Activated CD4-positive, alpha-beta T cell treated with anti-CD3 and anti-CD28 coated beads, Interleukin-10, Interleukin-2, amounts not matched to agents 100 ng/mL and 50 ng/mL, durations not matched to agents 16 hours and 8 hours (primary cell): Measurements from ENCODE around the gene ZNRF2.
"Not testable (repeated sequence)": the region's sequence is repeated elsewhere in the genome, so short reads cannot be mapped to it uniquely, and the experiment has no call there.

ENCODE experiments used
- DNase-seq: peaks from one replicate; pipeline ENCODE4 v3.0.0-alpha.2; 2020

ZNRF2 gene

DNA sequence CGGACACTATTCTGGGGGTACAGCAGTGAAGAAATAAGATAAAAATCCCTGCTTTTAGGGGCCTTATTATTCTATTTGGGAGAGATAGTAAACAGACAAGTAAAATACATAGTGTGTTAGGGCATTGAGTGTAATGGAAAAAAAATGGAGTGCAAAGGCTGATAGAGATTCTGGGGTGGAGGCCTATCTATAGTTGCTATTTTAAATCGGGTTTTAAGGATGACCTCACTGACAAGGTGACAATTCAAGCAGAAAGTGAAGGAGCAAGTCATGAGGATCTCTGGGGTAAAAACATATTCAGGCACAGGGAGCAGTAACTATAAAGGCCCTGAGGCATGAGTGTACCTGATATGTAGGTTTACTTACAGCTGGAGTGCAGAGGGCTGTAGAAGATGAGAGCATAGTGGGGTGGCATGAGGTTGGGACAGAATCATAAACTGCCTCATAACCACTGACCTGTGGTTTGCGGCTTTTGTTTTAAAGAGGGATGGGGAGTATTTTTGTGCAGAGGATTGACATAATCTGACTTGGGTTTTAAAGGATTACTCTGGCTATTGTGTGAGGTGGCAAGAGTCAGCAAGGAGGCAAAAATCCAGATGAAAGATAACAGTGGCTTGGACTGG lies 8.1 kb downstream of the ZNRF2 start:
- not testable (repeated sequence) for DNase-seq

DNA sequence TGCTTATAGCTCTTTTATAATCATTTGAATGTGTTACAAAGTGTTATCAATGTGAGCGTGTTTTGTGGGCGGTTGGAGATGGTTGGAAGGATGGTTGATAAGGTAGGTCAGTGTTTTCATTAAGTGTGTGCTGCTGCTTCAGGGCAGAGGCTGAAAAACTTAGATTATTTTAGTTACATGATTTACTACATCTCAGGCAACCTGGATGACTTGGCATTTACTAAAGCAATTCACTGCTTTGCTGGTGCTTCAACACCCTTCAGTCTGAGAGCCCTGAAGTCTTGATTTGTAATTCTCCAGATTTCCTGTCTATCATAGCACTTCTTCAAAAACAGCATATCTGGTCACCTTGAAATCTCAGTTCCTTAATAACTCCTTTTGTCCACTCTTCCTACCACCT lies 11.9 kb downstream of the ZNRF2 start:
- DNase-seq: not testable (repeated sequence)

DNA sequence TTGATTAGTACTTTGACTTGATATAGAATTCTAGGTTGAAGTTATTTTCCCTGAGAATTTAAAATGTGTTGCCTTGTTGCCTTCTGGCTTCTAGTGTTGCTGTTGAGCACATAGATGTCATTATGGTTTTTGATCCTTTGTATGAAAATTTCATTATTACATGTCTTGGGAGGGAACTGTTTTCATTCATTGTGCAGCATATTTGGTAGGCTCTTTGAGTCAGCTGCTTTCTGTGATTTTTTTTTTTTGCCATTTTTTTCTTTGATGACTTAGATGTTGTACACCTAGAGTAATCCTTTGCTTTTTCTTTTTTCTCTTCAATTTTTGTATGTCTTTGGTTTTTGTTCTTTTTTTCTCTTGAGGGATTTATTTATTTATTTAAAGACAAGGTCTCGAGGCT lies 13.1 kb downstream of the ZNRF2 start:
- DNase-seq: not testable (repeated sequence)

DNA sequence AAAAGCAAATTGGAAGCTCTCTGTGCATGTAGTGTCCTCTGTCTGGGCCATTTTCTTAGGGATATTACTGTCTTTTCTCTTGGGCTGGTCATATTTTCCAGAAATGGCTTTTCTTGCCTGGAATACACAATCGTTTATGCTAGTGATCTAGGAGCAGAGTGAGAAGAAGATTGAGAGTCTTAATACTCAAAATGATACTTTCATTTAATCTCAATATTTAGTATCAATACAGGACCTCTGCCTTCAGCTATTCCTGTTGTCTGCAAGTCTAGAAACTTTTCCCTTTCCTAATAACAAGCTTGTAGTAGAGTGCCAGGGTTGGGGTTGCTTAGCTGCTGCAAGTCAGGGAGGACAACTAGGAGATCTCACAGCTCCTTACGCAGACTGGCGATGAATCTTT lies 14.0 kb downstream of the ZNRF2 start:
- DNase-seq: not testable (repeated sequence)

DNA sequence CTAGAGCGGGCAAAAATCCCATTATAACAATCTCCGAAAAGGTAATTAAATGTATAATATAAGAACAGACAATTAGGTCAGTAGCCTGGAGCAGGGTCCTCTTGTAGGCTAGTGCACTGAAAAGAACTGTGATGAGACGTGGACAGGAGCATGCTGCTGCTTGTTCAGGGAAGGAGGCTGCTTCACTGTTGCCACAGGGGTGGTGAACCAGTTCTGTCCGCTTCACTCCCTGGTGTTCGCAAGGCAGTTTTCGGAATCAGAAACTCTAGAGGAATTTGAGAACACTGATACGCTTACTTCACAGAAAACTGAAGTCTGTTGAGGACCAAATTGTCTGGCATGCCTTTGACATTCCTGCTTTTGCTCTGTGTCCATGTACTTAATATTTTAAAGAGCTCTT lies 17.4 kb downstream of the ZNRF2 start:
- DNase-seq: no peak

DNA sequence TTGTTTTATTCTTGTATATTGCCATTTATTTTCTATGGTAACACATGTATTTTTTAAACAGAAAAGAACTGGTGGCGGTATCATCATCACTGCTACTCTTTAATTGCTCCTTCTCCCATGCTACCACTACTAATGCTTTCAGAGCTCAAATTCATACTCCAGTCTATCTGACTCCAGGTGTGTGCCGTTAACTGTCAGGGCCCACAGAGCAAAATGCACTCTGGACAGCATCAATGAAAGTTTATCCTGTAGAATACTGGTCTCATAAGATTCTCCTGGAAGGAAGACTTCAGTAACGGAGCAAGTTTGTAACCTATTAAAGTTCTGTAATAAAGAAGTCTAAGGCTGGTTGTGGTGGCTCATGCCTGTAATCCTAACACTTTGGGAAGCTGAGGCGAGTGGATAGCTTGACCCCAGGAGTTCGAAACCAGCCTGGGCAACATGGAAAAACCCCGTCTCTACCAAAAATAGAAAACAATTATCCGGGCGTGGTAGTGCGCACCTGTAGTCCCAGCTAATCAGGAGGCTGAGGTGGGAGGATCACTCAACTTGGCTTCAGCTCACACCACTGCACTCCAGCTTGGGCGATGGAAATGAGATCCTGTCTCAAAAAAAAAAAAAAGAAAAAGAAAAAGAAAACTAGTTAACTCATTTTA lies 18.4 kb downstream of the ZNRF2 start:
- DNase-seq: no peak

DNA sequence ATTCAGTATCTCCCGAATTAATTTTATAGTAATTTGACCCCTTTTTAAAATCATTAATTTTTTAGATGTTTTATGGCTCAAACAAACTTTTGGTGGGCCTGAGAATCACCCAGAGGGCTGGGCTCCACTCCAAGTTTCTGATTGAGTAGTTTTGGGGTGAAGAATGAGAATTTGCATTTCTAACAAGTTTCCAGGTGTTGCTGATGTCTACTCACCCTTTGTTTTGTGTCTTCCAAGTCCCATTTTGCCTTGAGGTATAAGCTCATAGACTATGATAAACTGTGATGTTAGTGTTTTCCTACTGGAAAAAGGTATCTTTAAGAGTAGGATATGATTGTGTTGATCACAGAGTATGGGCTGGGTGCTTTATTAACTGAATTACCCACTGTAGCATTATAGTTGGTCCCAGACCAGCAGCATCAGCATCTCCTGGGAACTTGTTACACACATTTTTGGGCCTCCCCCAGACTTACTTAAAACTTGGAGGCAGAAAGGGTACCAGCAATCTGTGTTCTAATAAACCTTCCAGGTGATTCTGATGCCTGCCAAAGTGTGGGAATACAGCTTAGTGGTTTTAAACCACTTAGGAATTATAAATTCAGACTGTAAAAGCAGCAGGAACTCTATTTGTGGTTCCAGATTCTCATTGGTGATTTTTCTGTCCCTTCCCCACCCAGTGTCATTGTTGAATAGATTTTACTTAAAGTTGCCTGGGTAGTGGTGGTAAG lies 19.1 kb downstream of the ZNRF2 start:
- DNase-seq: no peak

DNA sequence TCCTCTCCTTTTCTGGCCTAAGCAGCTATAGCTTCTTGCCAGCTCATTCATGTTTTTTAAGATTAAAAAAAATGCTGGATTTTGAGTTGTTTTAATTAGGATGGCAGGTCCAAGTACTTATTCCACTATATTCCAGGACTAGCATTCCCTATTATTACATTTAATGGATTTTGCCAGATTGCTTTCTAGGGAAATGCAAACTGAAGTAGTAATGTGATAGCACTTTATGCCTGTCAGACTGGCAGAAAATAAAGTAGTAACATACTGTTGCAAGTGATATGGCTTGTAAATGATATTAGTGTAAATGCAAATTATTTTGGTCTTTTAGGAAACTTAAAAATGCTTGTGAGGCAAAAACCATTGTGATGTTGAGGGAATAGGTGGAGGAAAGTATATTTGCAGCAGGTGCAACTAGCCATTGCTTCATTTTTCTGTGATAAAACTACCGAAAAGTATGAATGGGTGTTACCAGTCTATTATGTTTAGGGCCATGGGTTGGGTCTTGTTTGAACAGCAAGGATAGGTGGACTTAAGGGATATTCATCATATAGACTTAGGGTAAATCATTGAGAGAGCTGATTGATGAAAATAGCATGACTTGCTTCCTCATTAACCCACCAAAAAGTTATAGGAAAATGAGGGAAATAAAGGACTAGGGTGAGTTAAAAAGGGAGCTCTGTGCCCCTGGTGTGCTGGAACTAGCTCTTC lies 19.9 kb downstream of the ZNRF2 start:
- no peak for DNase-seq

DNA sequence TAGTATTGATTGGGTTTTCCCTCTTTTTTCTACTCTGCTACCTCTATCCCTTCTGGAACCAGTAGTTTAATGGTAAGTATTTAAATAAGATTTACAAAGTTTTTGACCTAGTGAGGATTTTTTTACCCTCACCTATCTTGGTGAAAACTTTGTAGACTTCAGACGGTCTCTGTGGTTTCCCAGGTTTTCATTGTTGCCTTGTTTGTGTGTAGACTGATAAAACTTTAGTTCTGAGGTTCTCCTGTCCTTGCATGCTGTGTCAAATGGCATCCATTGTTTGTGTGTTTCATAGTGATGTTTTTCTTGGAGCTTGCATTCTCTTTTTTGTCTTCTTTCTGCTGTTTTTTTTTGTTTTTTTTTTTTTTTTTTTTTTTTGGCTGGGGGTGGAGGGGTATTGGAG lies 22.6 kb downstream of the ZNRF2 start:
- DNase-seq: no peak

DNA sequence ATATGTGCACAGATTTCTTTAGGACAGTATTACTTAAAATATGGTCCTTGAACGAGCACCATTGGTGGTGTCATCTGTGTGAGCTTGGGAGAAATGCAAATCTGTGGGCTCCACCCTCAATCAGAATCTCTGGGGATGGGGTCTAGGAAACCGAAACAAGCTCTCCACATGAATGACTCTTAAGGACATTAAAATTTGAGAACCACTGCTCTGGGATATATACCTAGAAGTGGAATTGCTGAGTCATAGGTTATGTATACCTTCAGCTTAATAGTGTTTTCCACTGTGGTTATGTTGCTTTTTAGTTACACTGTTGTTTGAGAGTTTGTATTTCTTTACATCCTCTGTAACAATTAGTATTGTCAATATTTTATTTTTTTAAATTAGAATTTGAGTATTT lies 24.0 kb downstream of the ZNRF2 start:
- DNase-seq: peak; percentile 17

DNA sequence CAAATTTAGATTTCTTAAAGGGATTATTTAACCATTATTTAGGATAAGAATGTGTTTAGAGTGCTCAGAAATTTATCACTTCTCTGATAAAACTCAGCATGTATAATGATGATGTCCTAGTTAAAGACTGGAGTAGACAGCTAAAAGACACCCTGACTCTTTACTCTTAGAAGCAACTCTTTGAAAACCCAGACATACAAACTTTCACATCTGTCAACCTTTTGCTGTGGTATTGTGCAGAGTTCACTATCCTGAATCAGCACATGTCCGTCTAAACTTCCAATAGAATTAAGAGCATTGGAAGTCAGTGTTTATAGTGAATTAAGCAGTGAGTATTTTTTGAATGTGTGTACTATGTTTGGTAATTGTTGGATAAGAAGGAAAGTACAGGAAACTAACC lies 24.9 kb downstream of the ZNRF2 start:
- no peak for DNase-seq

DNA sequence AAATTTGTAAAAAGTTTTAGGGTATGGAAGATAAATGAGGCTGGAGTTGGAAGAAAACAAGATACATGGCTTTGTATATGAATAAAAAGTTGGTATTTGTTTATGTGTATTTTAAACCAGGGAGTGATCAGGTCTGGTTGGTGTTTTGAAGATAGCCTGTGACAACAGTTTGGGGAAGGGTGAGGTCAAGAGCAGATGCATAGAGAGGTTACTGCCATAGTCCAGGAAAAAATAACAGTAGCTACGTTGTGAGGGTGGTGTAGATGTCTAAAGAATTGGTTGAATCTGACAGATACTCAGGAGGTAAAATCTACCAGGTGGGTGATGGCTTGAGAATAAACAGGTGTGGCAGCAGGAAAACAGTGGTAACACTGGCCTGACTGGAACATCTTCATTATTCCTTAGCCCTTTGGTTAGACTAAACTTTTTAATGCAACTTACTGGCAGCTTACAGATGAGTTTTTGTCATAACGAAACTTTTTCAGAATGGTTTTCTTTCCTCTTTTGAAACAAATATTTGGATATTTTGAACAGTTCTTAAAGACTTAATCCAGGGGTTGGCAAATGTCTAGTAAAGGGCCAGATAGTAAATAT lies 25.5 kb downstream of the ZNRF2 start:
- DNase-seq: no peak

DNA sequence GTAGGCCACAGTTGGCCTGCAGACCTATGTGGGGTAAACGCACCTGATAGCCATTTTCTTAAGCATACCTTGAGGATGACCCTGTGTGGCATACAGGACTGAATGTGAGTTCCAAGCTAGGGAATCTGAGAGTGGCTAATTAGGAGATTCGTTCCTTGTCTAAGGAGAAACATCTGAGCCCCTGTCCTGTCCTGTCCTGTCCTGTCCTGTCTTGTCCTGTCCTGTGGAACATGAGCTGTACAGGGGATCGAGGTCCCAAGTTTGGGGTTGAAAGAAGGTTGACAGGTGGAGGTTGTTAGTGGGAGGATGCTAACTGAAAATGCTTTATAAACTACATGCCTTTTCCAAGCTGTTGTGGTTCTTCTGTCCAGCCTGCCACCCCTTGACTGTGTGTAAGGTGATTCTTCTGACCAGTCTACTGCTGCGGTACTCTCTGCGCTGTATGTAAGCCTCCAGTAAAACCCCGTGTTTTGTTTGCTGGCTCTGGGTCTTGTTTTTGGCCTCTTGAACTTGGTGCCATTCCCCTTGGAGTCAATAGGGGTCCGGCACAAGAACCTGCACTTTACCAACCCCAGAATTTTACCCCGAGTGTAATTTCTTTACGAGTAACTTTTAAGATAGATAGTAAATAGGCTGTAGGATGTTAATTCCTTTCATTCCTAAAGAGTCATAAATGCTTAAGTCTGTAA lies 26.4 kb downstream of the ZNRF2 start:
- DNase-seq: no peak

DNA sequence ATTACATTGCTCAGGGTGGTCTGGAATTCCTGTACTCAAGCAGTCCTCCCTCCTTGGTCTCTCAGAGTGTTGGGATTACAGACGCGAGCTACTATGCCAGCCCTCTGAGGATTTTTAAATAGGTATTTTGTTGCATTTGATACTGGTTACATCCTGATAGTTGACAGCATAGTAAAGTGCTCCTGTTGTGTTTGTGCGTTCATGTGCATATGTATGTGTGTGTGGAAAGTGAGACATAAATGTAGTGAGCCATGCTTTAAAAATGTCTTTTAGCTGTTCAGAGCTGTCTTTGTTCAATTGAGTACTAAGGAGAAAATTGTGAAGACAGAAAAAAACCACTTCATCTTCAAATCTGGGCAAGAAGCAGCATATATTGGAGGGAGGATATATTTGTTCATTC lies 27.8 kb downstream of the ZNRF2 start:
- DNase-seq: no peak

DNA sequence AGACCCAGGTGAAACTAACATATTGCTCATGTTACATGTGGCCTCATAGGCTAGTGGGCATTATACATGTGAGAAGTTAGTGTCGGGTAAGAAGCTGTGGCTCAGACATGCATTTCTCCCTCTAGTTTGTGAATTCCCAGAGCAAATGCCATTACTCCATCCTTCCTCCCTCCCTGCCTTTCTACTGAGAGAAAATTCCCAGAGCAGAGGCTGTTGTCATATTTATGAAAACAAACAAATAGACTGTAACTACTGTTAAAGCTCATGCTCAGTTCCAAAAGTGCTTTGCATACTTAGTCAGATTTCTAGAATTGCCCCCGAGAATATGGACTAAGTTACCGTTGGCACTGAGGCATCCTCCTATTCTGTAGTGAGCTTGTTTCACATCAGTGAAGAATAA lies 29.0 kb downstream of the ZNRF2 start:
- DNase-seq: no peak

DNA sequence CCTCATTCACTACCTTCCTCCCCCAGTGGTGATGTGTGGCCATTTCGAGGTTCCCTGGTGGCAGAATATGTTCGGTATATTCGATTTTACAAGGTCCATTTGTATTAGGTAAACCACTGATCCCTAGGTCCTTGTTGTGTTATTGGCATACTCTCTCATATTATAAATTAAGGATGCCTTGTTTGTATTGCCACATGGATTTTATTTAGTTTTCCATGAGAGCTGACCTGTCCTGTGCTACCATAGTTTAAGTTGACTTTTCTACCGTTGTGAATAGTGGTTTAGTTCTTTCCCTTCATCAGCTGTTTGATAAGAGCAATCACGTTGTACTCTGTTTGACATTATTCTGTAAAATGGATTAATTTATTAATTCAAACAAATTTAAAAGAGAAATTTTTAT lies 29.4 kb downstream of the ZNRF2 start:
- DNase-seq: no peak

DNA sequence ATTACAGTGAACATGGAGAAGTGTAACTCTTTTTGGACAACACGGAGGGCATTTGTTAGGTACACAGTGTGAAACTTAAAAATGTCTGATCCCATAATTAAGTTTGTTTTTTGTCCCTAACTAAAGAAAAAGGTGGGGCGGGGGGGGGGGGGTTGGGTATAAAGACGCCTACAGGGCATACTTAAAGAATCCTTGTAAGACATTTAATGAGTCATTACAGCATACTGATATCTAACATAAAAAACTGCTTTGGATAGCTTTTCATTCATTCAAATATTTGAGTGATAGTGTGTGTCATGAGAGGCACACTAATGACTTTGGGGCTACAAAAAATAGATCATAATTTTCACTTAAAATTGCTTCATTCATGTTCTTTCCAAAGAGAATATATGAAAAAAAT lies 31.2 kb downstream of the ZNRF2 start:
- DNase-seq: no peak

DNA sequence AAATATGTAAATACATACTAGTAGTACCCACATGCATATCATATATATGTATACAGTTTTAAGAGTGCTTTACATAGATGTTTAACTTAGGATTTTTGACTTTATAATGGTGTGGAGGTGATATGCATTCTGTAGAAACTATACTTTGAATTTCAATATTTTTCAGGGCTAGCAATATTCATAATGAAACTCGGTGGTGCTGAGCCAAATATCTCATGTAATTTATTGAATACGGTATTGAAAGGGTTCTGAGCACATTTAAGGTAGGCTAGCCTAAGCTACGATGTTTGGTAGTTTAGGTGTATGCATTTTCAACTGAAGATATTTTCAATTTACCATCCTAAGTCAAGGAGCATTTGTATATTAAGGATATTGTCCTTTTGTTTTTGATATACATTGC lies 36.0 kb downstream of the ZNRF2 start:
- peak; percentile 42 for DNase-seq

DNA sequence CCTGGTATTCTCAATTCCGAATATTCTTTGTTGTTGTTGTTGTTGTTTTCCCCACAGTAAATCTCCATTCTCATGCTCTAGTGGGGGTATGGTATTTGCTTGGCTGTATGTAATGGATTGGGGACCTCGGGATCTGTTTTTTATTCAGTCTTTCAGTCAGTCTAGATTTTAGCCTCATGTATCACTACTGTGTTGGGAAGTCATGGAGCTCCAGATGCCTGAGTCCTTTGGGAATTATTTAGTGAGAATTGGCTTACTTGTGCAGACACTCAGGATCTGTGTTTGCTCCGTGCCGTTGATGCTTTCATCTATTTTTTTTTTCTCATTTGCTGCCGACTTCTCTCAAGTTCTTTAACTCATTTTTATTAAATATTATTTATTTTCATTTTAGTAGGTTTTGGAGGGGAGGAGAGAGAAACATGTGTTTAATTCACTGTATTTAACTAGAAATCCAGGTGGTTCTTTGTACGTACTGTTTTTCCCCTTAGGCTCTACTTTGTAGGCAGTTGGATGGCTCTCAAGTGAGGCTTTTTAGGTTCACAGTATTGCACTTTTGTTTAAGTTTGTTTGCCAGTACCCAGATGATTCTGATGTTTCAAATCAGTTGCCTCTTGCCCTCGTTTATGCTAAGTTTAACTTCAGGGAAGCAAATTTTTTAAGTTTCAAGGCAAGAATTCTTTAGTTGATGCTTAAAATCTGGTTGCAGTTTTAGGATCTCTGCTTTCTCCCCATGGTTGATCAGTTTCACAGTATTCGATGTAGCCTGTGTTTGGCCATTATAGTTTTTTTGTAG lies 36.9 kb downstream of the ZNRF2 start:
- peak; percentile 22 for DNase-seq

DNA sequence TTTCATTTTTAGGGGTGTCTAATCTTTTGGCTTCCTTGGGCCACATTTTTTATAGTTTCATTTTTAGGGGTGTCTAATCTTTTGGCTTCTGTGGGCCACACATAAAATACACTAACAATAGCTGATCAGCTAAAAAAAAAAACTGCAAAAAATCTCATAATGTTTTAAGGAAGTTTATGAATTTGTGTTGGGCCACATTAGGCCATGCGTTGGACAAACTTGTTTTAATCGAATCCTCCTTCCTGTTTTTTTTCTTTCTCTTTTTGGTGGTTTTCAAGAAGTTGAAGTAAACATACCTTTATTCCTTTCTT lies 37.4 kb downstream of the ZNRF2 start:
- no peak for DNase-seq

DNA sequence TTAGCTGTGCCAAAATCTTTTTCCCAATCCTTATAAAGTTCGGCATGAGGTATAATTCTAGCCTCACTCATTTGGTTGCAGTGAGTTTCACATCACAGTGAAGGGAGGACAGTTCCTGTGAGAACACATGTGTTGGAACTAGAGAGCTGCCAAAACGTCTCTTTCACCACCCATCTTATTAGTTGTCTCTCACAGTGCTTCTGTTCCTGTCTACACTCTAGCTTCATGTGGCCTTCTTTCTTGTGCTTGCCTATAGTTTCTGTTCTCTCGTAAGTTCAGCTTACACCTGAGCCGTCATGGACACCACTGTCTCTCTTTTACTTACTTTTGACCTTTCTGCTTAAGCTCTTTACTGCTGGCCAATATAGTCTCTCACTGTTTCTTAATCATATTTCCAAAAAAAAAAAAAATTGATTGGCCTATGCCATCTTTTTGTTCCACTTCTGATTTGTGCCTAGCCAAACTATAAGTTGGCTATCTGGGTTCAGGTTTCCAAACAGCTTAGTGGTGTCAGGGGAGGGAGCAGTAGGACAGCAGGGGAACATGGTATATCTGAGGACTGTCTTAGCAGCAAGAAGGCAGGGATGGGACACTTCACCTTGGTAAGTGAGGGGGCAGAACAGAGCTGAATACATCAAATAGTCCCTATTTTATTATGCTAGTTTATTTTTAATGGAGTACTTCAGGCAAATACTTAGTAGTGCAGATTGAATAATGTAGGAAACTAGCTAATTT lies 38.0 kb downstream of the ZNRF2 start:
- peak; percentile 60 for DNase-seq
